RWPE1 (cell line): ENCODE data around the gene NSMF.

ENCODE experiments used
- CTCF ChIA-PET: fragments of 350-600 bp; sonication (Branson Sonifier 250); formaldehyde crosslinking; extraction: SDS; loops from one replicate; lab custom pipeline; 2021; lab: Yijun Ruan, JAX
- POLR2A ChIA-PET: fragments of 400-600 bp; formaldehyde crosslinking; extraction: SDS; loops from one replicate; lab custom pipeline; 2020; ENCODE audit warnings: antibody characterized with exemption; ENCODE audit not compliant: low non-redundant PET; lab: Yijun Ruan, JAX
- DNase-seq: peaks from one replicate; pipeline ENCODE4 v3.0.0; 2012; ENCODE audit warnings: low spot score
- H3K27ac ChIP-seq: fragments of 450-650 bp; 2 replicates; pipeline ENCODE4 v1.5.1; 2017
- TF ChIP-seq, protein P1 (sequence below): fragments of 450-650 bp; conservative IDR thresholded peaks from 2 replicates; pipeline ENCODE4 v1.5.1; 2017; ENCODE audit warnings: low read depth, mild to moderate bottlenecking

Gene NSMF

DNA sequence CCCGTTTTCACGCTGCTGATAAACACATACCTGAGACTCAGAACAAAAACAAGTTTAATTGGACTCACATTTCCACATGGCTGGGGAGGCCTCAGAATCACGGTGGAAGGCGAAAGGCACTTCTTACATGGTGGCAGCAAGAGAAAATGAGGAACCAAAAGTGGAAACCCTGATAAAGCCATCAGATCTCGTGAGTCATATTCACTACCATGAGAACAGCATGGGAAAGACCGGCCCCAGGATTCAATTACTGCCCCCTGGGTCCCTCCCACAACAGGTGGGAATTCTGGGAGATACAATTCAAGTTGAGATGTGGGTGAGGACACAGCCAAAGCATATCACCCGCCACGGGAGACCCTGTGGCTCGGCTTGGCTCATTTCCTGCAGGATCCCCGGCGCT is 56.4 kb downstream of the NSMF start:
- no peak for DNase-seq
- POLR2A ChIA-PET, result no interaction called here

DNA sequence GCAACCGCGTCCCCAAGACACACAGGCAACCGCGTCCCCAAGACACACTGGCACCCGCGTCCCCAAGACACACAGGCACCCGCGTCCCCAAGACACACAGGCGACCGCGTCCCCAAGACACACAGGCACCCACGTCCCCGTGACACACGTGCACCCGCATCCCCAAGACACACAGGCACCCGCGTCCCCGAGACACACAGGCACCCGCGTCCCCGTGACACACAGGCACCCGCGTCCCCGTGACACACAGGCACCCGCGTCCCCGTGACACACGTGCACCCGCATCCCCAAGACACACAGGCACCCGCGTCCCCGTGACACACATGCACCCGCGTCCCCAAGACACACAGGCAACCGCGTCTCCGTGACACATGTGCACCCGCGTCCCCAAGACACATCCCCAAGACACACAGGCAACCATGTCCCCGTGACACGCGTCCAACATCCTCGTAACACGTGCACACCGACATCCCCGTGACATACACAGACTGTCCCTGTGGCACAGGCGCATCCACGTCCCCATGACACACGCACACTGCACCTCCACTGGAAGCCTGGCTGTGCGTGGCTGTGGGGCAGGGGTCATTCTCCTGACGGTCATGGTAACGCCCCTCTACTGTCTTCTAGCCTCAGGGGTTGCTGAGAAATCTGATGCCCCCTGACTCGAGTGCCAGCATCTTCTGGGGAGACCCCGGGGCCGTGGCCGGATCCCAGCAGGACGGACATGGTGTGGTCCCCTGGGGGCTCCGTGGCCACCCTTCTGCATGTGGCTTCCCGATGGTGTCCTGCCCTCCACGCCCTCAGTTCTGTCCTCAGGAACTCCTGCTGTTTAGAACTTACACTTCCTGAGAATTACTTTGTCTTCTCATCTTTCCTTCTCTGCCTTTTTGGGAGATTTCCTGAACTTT is 60.3 kb downstream of the NSMF start:
- DNase-seq, result no peak
- POLR2A ChIA-PET, result no interaction called here
- CTCF ChIA-PET, result no interaction called here
- TF ChIP-seq, protein P1, sequence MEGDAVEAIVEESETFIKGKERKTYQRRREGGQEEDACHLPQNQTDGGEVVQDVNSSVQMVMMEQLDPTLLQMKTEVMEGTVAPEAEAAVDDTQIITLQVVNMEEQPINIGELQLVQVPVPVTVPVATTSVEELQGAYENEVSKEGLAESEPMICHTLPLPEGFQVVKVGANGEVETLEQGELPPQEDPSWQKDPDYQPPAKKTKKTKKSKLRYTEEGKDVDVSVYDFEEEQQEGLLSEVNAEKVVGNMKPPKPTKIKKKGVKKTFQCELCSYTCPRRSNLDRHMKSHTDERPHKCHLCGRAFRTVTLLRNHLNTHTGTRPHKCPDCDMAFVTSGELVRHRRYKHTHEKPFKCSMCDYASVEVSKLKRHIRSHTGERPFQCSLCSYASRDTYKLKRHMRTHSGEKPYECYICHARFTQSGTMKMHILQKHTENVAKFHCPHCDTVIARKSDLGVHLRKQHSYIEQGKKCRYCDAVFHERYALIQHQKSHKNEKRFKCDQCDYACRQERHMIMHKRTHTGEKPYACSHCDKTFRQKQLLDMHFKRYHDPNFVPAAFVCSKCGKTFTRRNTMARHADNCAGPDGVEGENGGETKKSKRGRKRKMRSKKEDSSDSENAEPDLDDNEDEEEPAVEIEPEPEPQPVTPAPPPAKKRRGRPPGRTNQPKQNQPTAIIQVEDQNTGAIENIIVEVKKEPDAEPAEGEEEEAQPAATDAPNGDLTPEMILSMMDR, result no peak
- no peak overlapping the region for H3K27ac ChIP-seq

More for the DNA sequence above, 56.4 kb downstream of the NSMF start:
- TF ChIP-seq, protein P1, result no peak
- no peak overlapping the region for H3K27ac ChIP-seq
- CTCF ChIA-PET, result no interaction called here

DNA sequence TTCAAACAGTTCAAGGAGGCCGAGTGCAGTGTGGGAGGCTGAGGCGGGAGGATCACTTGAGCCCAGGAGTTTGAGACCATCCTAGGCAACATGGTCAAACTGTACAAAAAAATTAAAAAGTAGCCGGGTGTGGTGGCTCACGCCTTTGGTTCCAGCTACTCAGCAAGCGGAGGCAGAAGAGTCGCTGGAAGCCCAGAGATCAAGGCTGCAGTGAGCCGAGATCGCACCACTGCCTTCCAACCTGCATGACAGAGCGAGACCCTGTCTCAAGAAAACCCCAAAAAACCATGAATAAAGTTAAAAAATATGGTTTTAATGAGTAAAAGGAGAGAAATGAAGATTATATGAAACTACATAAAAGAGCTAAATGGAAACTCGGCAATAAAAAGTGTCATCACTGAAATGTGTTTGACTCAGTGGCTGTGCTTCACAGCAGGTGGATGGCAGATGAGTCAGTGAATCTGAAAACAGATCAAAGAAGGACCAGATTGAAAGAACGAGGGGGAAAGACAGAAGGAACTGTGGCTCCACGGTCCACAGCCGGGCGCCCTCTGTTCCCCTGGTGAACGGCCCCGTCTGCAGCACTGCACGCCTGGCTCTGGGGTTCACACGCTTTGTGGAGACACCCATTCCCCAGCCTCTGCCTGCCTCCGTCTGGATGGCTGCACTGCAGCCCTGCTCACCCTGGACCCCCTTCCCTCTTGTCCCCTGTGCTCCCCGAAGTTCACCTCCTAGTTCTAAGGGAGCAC is 61.3 kb downstream of the NSMF start:
- TF ChIP-seq, protein P1, result no peak
- POLR2A ChIA-PET, result no interaction called here
- CTCF ChIA-PET, result interaction anchor here (0.6 to 1.1 kb wide), 3 partner anchors 18 to 68 kb away, joined by 3 to 4 read pairs (median 4); partner anchors contain the start of gene EXD3
- no peak overlapping the region for H3K27ac ChIP-seq
- DNase-seq, result no peak
